HG03064 (cell line): ENCODE results near the gene POLE3.
A peak's percentile ranks its signal among the peaks of the same experiment; 100 is the strongest.
"Not testable (repeated sequence)": the region's sequence is repeated elsewhere in the genome, so short reads cannot be mapped to it uniquely, and the experiment has no call there.

Experiments
- ATAC-seq: cut with Tn5 transposase; IDR thresholded peaks from one replicate; pipeline ENCODE4 v1.9.1; 2021; ENCODE audit warnings: low read depth; ENCODE audit not compliant: unreplicated experiment

Gene POLE3

DNA sequence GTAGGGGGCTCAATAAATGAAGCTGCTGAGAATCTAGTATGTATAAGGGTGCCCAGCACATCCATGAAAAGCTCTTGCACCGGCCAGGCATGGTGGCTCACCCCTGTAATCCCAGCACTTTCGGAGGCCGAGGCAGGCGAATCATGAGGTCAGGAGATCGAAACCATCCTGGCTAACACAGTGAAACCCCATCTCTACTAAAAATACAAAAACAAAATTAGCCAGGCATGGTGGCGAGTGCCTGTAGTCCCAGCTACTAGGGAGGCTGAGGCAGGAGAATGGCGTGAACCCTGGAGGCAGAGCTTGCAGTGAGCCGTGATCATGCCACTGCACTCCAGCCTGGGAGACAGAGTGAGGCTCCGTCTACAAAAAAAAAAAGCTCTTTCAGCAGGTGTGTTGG lies 4.1 kb downstream of the POLE3 start:
- not testable (repeated sequence) for ATAC-seq

DNA sequence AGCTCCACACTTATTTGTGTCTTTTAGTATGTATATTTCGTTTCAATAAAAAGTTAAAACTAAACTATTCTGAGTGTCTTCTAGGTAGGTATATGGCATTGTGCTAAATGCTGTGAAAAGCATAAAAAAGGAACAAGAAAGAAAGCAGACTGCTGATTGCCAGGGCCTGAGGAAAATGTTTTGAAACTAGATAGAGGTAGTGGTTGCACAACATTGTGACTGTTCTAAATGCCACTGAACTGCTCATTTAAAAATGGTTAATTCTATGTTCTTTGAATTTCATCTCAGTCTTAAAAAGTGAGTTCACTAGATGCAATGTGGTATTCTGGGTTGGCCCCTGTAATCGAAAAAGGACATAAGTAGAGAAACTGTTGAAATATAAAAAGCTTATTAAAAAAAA lies 6.8 kb downstream of the POLE3 start:
- no peak for ATAC-seq

DNA sequence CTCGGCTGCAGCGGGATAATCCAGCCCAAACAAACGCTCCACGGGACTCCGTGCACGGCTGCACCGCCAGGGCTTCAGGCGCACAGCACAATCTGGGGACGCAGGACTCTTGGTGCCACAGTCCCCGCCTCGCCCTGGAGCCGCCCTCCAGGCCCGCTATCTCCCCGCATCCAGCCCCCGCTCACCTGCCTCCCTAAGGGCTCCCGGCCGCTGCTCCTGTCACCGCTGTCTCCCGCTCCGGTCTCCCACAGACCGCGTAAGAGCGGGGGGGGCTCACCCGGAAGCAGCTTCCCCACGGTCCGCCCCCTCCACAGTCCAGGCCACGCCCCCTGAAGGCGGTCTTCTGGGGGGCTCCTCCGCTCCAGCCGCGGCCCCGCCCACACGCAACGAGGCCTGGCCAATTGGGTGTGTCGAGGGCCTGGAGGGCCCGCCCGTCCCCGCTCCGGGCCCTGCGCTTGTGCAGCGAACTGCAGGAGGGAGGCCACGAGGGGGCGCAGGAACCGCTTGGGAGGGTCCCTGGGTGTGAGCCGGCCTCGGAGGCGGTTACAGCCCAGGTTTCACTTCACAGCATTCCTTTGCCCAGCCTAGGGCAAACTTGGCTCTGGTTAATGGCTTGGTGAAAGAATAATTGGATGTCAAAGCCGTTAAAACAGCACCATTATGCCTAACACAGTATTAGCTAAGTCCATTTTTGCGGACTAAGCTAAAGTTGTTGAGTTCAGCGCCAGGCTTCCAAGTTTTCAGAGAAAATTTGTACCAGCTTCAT lies 9.3 kb downstream of the POLE3 start, which contains the start of gene ALAD:
Gene ALAD (minus strand): TSS at position 258 of the 766 bp plus-strand sequence. CDS start 7,725 bp downstream, outside the sequence.
- peak; percentile 98 for ATAC-seq

GRCh38 chr9:113399646-113400200 lies 10.8 kb downstream of the POLE3 start:
- ATAC-seq = no peak

DNA sequence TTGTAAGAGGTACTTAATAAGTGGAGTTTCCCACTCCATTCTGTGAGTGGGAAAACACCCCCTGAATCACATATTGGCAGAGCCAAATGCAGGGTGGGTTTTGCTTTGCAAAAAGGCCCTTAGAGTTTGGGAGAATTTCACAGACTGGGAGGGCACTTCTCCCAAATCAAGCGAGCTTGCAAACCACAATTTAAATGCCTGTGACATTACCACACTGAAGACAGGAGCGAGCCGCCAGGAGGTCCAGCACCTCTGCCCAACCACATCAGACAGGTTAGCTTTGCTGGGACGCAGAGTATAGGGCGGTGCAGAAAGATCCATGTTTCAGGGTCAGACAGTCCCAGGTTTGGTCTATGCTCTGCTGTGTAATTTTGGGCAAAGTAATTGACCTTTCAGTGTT lies 11.7 kb downstream of the POLE3 start:
- no peak for ATAC-seq

DNA sequence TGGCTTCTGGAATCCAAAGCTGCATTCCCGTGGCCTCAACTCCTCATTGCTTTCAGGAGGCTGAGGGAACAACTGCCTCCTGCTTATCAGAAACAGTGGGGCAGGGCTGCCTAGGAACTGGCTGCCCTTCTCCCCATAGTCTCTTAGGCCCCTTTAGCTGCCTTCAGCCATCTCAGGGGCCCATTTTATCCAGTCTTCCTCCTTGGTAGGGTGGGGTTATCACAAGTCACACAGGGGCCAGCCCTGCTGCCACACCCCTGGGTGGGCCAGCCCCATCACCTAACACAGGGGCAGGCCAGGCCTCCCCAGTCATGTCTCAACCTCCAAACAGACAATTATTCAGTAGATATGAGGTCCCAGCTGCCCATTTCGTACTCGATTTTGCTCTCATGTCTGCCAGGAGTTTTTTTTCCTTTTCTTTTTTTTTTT lies 13.3 kb downstream of the POLE3 start:
- ATAC-seq = no peak

- no peak for ATAC-seq
Observed at GRCh38 chr9:113395000-113395861, 15.2 kb downstream of the POLE3 start.

DNA sequence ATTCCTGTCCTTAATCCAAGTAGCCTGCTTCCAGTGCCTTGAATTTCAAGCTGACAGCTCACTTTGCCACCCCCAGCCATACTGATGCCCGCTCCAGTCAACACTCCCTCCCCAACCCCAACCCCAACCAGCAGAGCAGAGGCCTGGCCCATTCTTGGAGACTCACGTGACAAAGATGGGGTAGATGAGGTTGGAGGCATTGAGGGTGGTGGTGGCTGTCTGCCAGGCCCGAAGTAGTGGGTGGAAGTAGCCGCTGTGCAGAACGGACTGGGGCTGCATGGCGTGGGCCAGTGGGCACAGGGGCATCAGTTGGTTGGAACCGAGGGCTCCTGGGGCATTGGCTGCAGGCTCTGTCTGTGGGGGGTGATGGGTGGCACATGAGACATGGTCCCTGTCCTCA lies 17.2 kb downstream of the POLE3 start:
- ATAC-seq = no peak

GRCh38 chr9:113391917-113392316 lies 18.6 kb downstream of the POLE3 start:
- no peak for ATAC-seq

GRCh38 chr9:113390192-113390960 lies 20.1 kb downstream of the POLE3 start:
- ATAC-seq = no peak

DNA sequence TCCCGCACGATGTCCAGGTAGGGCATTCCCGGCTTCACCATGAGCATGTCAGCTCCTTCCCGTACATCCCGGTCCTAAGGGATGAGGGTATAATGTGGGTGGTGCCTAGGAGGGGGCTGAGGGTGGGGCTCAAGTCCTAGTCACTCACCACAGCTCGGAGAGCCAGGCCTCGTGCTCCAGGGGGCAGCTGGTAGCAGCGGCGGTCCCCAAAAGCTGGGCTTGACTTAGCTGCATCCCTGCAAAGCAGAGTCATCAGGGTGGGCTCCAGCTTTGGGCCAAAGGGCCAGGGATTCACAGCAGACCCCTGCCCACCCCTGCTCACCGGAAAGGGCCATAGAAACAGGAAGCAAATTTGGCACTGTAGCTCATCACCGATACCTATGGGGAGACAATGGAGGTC lies 21.0 kb downstream of the POLE3 start:
- no peak for ATAC-seq

DNA sequence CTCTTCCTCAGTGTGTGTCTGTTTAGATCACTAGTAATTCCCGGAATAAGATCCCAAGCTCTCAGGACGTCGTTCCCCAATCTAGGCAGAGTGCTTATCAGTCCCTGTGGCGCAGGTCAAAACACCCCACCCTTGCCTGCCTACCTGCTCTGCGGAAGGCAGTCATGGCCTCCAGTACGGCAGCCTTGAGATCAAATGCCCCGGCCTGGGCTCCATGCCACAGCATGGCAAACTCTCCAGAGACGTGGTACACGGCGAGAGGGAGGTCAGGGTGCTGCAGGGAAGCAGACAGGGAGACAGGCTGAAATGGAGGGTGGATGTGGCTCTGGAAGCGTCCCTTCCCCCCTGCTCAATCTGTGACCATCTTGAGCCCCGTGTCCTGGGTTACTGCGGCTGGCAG lies 21.6 kb downstream of the POLE3 start:
- no peak for ATAC-seq

- ATAC-seq = no peak
Observed at GRCh38 chr9:113387560-113388230, 22.8 kb downstream of the POLE3 start.

DNA sequence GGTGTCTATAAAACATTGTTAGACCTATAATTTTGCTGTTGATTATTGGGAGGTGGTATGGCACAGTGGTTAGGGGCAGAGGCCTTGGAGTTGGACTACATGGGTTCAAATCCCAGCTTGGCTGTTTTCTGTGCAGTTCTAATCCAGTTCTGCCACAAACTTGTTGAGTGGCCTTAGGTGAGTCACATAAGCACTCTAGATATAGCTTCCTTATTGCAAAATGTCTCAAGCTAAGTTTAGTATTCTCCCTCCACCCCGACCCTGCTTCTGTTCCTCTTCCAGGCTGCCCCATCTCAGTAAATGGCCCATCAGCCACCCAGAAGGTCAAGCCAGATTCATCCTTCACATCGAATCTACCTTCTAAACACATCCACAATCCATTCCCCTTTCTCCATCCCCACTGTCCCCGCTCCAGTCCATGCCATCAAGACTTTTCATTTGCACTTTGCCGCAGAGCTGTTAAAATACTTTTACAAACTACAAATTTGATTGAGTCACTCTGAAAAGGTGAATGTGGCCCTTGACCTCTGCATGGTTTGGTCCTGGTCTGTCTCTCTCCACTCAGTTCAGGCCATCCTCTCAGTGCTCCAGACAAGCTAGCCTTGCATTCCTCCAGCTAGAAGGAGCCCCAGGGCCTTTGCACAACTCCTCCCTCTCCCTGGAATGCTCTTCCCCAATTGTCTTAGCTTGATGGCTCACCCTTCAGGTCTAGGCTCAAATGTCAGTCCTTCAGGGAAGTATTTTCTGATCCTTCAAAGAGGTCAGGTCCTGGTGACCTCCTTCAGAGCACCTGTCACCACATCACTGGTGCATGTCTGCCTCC lies 23.7 kb downstream of the POLE3 start:
- no peak for ATAC-seq

- no peak for ATAC-seq
Observed at GRCh38 chr9:113381909-113382411, 28.5 kb downstream of the POLE3 start.

DNA sequence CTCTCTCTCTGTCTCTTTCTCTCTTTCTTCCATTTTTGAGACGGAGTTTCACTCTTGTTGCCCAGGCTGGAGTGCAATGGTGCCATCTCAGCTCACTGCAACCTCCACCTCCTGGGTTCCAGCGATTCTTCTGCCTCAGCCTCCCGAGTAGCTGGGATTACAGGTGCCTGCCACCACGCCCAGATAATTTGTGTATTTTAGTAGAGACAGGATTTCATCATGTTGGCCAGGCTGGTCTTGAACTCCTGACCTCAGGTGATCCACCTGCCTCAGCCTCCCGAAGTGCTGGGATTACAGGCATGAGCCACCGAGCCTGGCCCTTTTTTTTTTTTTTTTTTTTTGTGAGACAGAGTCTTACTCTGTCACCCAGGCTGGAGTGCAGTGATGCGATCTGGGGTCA lies 29.0 kb downstream of the POLE3 start:
- not testable (repeated sequence) for ATAC-seq

DNA sequence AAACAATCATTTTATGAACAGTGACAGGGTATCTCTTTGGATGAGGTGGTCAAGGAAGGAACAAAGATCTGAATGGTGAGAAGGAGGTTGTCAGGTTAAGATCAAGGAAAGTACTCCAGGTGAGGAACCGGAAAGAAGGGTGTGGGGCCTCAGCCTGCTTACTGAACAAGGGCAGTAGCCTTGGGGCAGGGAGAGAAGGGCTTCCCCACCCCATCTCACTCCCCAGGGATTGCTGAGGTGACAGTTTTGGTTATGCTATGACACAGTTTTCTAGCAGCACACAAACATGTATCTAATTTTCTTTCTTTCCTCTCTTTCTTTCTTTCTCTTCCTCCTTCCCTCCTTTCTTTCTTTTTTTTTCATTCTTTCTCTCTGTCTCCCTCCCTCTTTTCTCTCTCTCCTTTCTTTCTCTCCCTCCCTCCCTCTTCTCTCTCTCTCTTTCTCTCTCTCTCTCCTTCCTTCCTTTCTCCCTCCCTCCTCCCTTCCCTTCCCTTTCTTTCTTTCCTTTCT lies 29.6 kb downstream of the POLE3 start:
- peak; percentile 62 for ATAC-seq

- ATAC-seq = not testable (repeated sequence)
Observed at GRCh38 chr9:113379829-113380210, 30.7 kb downstream of the POLE3 start.
